Stimulated activated CD4-positive, alpha-beta T cell treated with anti-CD3 and anti-CD28 coated beads, Interleukin-2, amount 100 ng/mL, for 48 hours (primary cell): ENCODE data around the gene MARK2.
A peak's percentile ranks its signal among the peaks of the same experiment; 100 is the strongest.

Source experiments
- DNase-seq, 2 donors: peaks; one replicate each; pipeline ENCODE4 v3.0.0-alpha.2; 2020

Gene MARK2

DNA sequence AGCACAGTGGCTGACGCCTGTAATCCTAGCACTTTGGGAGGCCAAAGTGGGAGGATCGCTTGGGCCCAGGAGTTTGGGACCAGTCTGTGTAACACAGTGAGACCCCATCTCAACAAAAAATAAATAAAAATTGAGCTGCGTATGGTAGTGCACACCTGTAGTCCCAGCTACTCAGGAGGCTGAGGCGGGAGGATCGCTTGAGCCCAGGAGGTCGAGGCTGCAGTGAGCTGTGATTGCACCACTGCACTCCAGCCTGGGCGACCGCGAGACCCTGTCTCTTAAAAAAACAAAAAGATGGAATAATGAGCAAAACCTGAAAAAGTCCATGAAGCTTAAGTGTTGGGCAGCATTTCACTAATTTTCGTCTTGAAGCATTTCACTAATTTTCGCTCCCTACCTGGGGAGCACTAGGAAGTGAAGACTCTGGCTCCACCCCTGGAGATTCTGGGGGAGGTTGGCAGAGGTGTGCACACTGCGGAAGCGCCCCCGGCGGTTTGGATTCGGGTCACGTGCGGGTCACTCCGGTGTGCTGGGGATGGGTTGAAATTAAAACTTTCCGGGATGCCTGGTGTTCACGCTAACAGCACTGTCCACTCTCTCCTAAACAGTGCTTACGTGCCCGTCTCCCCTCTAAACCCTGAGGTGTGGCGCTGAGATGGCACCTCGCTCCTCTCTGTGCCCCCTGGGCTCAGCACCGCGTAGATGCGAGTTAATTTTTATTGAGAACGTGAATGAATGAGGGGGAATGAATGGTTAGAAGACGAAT lies 99.0 kb downstream of the MARK2 start:
- DNase-seq = no peak

- DNase-seq = peak; percentile 92 to 93
These were observed 99.8 kb downstream of the MARK2 start, which contains the start of gene NAA40 for GRCh38 chr11:63938479-63939396. Gene NAA40, plus strand, starts transcription at chr11:63939002. Its CDS starts 95 bp downstream, at chr11:63939097.

GRCh38 chr11:63939397-63939891 lies 100.5 kb downstream of the MARK2 start:
- DNase-seq = no peak

GRCh38 chr11:63940786-63941185 lies 101.9 kb downstream of the MARK2 start:
- DNase-seq = no peak

DNA sequence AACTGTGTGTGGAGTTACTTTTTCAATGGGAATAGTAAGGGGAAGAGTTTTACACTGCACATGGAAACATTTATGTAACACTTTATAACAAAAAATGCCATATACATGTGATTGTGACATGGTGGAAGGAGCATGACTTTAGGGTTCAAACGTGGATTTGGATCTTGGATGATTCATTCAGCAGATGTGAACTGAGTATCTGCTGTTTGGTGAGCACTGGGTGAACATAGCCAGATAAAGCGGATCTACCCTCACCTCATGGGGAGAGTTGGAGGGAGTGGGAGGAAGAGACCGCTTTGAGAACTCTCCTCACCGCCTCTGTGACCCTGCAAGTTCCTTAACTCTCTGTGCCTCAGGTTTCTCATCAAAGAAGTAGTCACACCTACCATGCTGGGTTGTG lies 103.0 kb downstream of the MARK2 start:
- DNase-seq = no peak

- DNase-seq = no peak
These were observed 103.9 kb downstream of the MARK2 start for GRCh38 chr11:63942803-63943202.

DNA sequence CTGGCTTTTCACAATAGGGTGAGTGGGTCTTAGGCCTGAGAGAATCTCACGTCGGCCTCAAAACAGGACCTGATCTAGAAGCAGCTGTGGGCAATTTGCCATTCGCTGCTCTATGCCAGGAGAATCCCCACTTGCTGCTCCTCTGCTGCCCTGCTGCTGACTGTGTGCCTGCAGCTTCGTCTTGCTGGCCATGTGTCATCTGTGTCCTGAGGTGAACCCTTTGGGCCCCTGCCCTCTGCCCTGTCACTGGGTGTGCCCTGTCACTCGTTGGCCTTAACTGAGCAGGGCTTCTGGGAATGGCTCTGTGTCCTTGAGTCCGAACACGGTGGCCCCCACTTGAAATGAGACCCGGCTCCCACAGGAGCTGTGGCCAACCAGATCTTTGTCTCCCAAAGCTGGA lies 106.1 kb downstream of the MARK2 start:
- no peak for DNase-seq

GRCh38 chr11:63945477-63946163 lies 106.7 kb downstream of the MARK2 start:
- peak; percentile 35 to 37 for DNase-seq

GRCh38 chr11:63951779-63952536 lies 113.0 kb downstream of the MARK2 start:
- no peak for DNase-seq

DNA sequence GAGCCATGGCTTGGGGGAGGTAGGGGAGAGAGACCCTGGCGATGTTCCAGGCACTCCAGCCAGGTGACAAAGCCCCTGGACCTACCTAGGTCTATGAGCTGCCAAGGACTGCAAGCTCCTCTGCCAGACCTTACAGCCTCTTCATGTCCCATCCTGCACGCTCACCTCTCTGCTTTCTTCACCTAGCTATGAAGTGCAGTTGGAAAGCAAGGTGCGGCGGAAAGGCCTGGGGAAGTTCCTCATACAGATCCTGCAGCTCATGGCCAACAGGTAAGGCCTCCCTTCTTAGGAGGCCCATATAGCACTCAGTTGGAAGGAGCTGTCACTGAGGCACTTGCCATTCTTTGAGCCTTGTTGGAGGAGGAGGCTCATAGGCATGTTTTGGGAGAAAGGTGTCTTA lies 113.7 kb downstream of the MARK2 start:
- DNase-seq = no peak

DNA sequence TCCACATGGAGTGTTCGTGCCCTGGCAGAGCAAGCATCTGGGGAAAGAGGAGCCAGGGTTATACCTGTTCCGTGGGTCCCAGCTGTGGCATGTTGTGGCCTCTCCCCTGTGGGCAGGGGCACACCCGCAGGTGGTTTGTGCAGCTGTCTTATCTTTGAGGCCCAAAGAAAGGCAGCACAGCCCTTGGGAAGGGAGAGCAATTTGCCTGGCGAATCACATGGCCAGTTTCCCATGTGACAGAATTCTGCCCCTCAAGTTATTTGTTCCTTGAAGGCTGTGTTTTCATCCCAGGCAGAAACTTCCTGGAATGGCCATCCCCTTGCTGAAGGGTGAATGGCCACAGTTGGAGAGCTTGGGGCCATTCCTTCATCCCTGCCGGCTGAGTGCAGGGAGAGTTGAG lies 119.1 kb downstream of the MARK2 start:
- DNase-seq = no peak
